SKM-1 (cell line): ENCODE data around the gene POLE2.
"Not testable (repeated sequence)": the region's sequence is repeated elsewhere in the genome, so short reads cannot be mapped to it uniquely, and the experiment has no call there.

Experiments
- DNase-seq: peaks from one replicate; lab custom pipeline; 2025; ENCODE audit not compliant: unreplicated experiment; lab: John Stamatoyannopoulos, UW

The POLE2 gene

GRCh38 chr14:49687942-49688700 is at the start of gene POLE2:
Gene POLE2 (minus strand): TSS chr14:49688214. CDS start chr14:49688203, 11 bp downstream.
- no peak for DNase-seq

- DNase-seq = not testable (repeated sequence)
Measured at GRCh38 chr14:49735669-49736068, 47.7 kb upstream of the POLE2 start.

GRCh38 chr14:49733836-49734235 is 45.8 kb upstream of the POLE2 start:
- DNase-seq = no peak

- no peak for DNase-seq
Measured at GRCh38 chr14:49732896-49733295, 44.9 kb upstream of the POLE2 start.

GRCh38 chr14:49727171-49727570 is 39.2 kb upstream of the POLE2 start:
- DNase-seq = no peak

- not testable (repeated sequence) for DNase-seq
Measured at GRCh38 chr14:49721733-49722435, 33.9 kb upstream of the POLE2 start.

- DNase-seq = no peak
Measured at GRCh38 chr14:49720744-49721143, 32.7 kb upstream of the POLE2 start.

GRCh38 chr14:49710993-49711392 is 23.0 kb upstream of the POLE2 start:
- DNase-seq = not testable (repeated sequence)

GRCh38 chr14:49704471-49704870 is 16.5 kb upstream of the POLE2 start:
- not testable (repeated sequence) for DNase-seq

GRCh38 chr14:49703965-49704364 is 16.0 kb upstream of the POLE2 start:
- no peak for DNase-seq

GRCh38 chr14:49702725-49703124 is 14.7 kb upstream of the POLE2 start:
- no peak for DNase-seq

- DNase-seq = not testable (repeated sequence)
Measured at GRCh38 chr14:49693735-49694124, 5.7 kb upstream of the POLE2 start.

- DNase-seq = no peak
Measured at GRCh38 chr14:49692811-49693734, 5.1 kb upstream of the POLE2 start, which contains the start of gene KLHDC1. Gene KLHDC1 (plus strand): TSS chr14:49693120. CDS start chr14:49693195, 75 bp downstream.

GRCh38 chr14:49692193-49692757 is 4.3 kb upstream of the POLE2 start:
- DNase-seq = no peak

GRCh38 chr14:49691031-49691430 is 3.0 kb upstream of the POLE2 start:
- DNase-seq = no peak

GRCh38 chr14:49688701-49689030 is 652 bp upstream of the POLE2 start:
- DNase-seq = no peak

GRCh38 chr14:49686425-49686824 is 1.6 kb downstream of the POLE2 start:
- DNase-seq = no peak

GRCh38 chr14:49679271-49679670 is 8.7 kb downstream of the POLE2 start:
- DNase-seq = no peak

- no peak for DNase-seq
Measured at GRCh38 chr14:49677643-49678042, 10.4 kb downstream of the POLE2 start.

- DNase-seq = no peak
Measured at GRCh38 chr14:49673586-49673985, 14.4 kb downstream of the POLE2 start.

GRCh38 chr14:49670475-49670874 is 17.5 kb downstream of the POLE2 start:
- DNase-seq = no peak
